Measurements from ENCODE around the gene CARD10. TPM values are rescaled to one million over a fixed set of nuclear protein-coding genes. Genes with fewer than 3 reads are reported as not detected.

CARD10 gene
- total RNA-seq, 1 experiment from 2014 or later, result 17.7 TPM

- no peak overlapping the region for H2BK12ac ChIP-seq (ENCODE audit: insufficient read length, low read depth, low read length)
- no peaks in the 10 kb centered on the region for H3K4me1 ChIP-seq (ENCODE audit: insufficient read depth, low read length)
Observed at GRCh38 chr22:37472418-37473006, 46.7 kb downstream of the CARD10 start.

More at GRCh38 chr22:37472418-37473006, 46.7 kb downstream of the CARD10 start:
- Histone ChIP-seq H3K14ac (ENCODE audit: insufficient read depth, low read length) (no peak overlapping the region; the same call in 1 of the 2 replicates), H3K4me2 (ENCODE audit: insufficient read depth, insufficient read length, low read length) (no peak overlapping the region), H3K27me3 (ENCODE audit: insufficient read depth, low read length) (no peaks in the 10 kb centered on the region), H3K18ac (ENCODE audit: insufficient read length, low read depth, low read length) (no peak overlapping the region), H2BK120ac (ENCODE audit: low read depth, low read length, poor library complexity, severe bottlenecking) (no peak overlapping the region), H3K23me2 (ENCODE audit: insufficient read length, low read depth, low read length, poor library complexity, severe bottlenecking) (no peaks in the 10 kb centered on the region), H4K8ac (replicated peaks; ENCODE audit: insufficient read length, low read depth, low read length) (no peak overlapping the region), H4K20me1 (ENCODE audit: control insufficient read depth, insufficient read depth, insufficient read length) (no peaks in the 10 kb centered on the region), H2AFZ (ENCODE audit: low read length) (no peak overlapping the region), H4K5ac (ENCODE audit: insufficient read length, low read depth, low read length) (no peak overlapping the region), H4K91ac (ENCODE audit: insufficient read length, low read depth, low read length) (no peak overlapping the region), H2BK20ac (ENCODE audit: low read depth, low read length, poor library complexity, severe bottlenecking) (no peak overlapping the region), H3K9me3 (ENCODE audit: control insufficient read depth, low read depth, low read length) (no peaks in the 10 kb centered on the region), H3K27ac (ENCODE audit: insufficient read length, low read depth, low read length) (no peak overlapping the region), H3K79me2 (ENCODE audit: insufficient read depth, low read length) (no peaks in the 10 kb centered on the region), H2BK15ac (ENCODE audit: low read depth, low read length) (no peak overlapping the region), H2AK5ac (ENCODE audit: insufficient read length, low read length) (no peak overlapping the region), H2BK5ac (ENCODE audit: insufficient read length, low read length) (no peak overlapping the region), H3T11ph (ENCODE audit: low read length) (no peak overlapping the region), H3K4ac (ENCODE audit: low read depth, low read length) (no peak overlapping the region), H3K56ac (ENCODE audit: insufficient read length, low read depth, low read length) (no peak overlapping the region), H3K23ac (ENCODE audit: insufficient read length, low read depth, low read length) (no peak overlapping the region), H3K9ac (ENCODE audit: extremely low read depth, insufficient read length, low read length) (no peak overlapping the region), H3K79me1 (ENCODE audit: insufficient read depth, low read depth, low read length, poor library complexity, severe bottlenecking) (no peaks in the 10 kb centered on the region)
- Mint-ChIP-seq H3K4me3 (no peak overlapping the region), H3K27ac (no peak overlapping the region), H3K27me3 (ENCODE audit: low read depth) (peaks cover 25% of the 10 kb centered on the region), H3K9me3 (no peaks in the 10 kb centered on the region), H3K36me3 (ENCODE audit: insufficient read depth in 1 of 3, low read depth in 3 of 3) (no peaks in the 10 kb centered on the region), H3K4me1 (peaks cover 2 to 19% of the 10 kb centered on the region in 2 experiments; a peak in 3 of 4 replicates)
- DNase-seq, result peak; percentile 63
- TF ChIP-seq CTCF (conservative IDR thresholded peaks at IDR 0.05), result peak; percentile 83
- WGBS (ENCODE audit: extremely low coverage, insufficient read length, low lambda C conversion rate), result no CpG with 5 or more reads among the region's 8 CpGs
